ENCODE measurements around the gene USP16. TPM values are rescaled to one million over a fixed set of nuclear protein-coding genes. Genes with fewer than 3 reads are reported as not detected.

The USP16 gene
- total RNA-seq: 53.2 and 54.2 TPM in 2 replicates

GRCh38 chr21:29024474-29025327 lies at the start of gene USP16:
Gene USP16, plus strand, starts transcription at chr21:29024668. Its CDS starts 3,246 bp downstream, at chr21:29027914.

GRCh38 chr21:28992526-28993292 lies 31.8 kb upstream of the USP16 start, which contains the start of gene LTN1:
Gene LTN1, minus strand, starts transcription at chr21:28992877. Its CDS starts 72 bp downstream, at chr21:28992805.

GRCh38 chr21:29073222-29074006 lies 48.9 kb downstream of the USP16 start, which contains the start of gene CCT8:
Gene CCT8, minus strand, starts transcription at chr21:29073648. Its CDS starts 58 bp downstream, at chr21:29073590.

Other genes starting within 250 kb of the USP16 start
- gene LTN1, start 31.8 kb upstream of the USP16 start, total RNA-seq: 33.8 and 35.3 TPM in 2 replicates
- 29.5 and 29.9 TPM in 2 replicates for gene RWDD2B, start 5.3 kb upstream of the USP16 start, total RNA-seq
- 140 and 159 TPM in 2 replicates for gene CCT8, start 49.0 kb downstream of the USP16 start, total RNA-seq
- gene MAP3K7CL, start 106.0 kb downstream of the USP16 start, total RNA-seq: 3.6 and 3.7 TPM in 2 replicates